Kidney epithelial cell (primary cell): ENCODE data around the gene CRKL. TPM values are rescaled to one million over a fixed set of nuclear protein-coding genes. Genes with fewer than 3 reads are reported as not detected.
"Not testable (repeated sequence)": the region's sequence is repeated elsewhere in the genome, so short reads cannot be mapped to it uniquely, and the experiment has no call there.

Experiments
- DNase-seq: peaks from one replicate; pipeline ENCODE4 v3.0.0-alpha.2; 2010; ENCODE audit warnings: low read depth
- H3K27me3 ChIP-seq: 2 replicates; pipeline ENCODE4 v1.6.0; 2011; ENCODE audit warnings: low read length; ENCODE audit not compliant: control insufficient read depth, insufficient read depth
- H3K36me3 ChIP-seq: 2 replicates; pipeline ENCODE4 v1.5.1; 2011; ENCODE audit warnings: low read length; ENCODE audit not compliant: control insufficient read depth, insufficient read depth
- H3K4me3 ChIP-seq: 2 replicates; pipeline ENCODE4 v1.5.1; 2011; ENCODE audit warnings: low read depth, mild to moderate bottlenecking, control low read depth, low read length
- CTCF ChIP-seq: IDR thresholded peaks from 2 replicates; pipeline ENCODE4 v1.5.1; 2011; ENCODE audit warnings: mild to moderate bottlenecking, moderate library complexity, low read length, control low read depth, inconsistent platforms; ENCODE audit not compliant: insufficient read depth, poor library complexity, severe bottlenecking
- total RNA-seq: library from RNA; depleted of rRNA; stranded (reverse); fragments of >200 nt; gene quantifications from 2 replicates; pipeline ENCODE4 v1.2.3, GENCODE V29; 2015

Gene CRKL
- total RNA-seq, 1 donor from 2014 or later = 47.7 TPM

DNA sequence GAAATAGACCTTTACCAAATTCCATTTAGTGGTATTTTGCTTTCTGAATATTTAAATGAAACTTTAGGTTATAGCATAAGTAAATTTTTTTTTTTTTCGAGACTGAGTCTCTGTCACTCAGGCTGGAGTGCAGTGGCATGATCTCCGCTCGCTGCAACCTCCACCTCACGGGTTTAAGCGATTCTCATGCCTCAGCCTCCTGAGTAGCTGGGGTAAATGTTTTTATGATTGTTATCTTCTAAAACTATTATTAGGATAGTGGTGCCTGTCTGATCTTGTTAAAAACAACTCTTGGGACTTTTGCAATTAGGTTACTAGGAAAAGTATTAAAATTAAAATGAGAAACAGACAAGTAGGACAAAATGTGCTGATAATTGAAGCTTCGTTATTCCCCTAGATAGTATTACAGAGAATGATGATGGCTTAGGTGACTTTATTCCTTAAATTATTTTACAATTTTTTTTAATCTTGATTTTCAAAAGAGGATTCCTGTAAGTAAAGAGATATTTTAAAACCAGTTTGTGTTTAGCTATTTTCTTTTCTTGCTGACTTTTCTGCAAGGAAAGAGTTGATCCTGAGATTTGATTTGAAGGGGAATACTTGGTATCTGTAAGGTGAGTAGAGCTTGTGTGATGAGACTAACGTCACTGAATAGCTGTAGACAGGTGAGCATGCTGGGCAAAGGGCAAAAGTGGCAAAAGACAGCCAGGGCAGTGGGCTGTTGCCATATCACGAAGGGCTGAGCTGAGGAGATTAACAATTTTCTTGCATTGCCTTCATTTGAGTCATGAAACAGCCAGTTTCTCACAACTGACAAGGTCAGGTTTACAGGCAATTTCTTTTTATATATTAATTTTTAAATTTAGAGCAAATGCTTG is 20.8 kb downstream of the CRKL start:
- H3K27me3 ChIP-seq = no peaks in the 10 kb centered on the region
- DNase-seq = no peak
- H3K4me3 ChIP-seq = no peak overlapping the region
- no peak for TF ChIP-seq CTCF
- peaks cover 1% of the 10 kb centered on the region for H3K36me3 ChIP-seq

- not testable (repeated sequence) for DNase-seq, H3K36me3 ChIP-seq, H3K27me3 ChIP-seq, H3K4me3 ChIP-seq
These were observed 22.4 kb downstream of the CRKL start for GRCh38 chr22:20939457-20940185.

- no peak for DNase-seq
- Histone ChIP-seq H3K27me3 (no peaks in the 10 kb centered on the region), H3K4me3 (no peak overlapping the region), H3K36me3 (peaks cover 1% of the 10 kb centered on the region)
- no peak for TF ChIP-seq CTCF
These were observed 23.0 kb downstream of the CRKL start for GRCh38 chr22:20940186-20940651.

- Histone ChIP-seq H3K36me3 (peaks cover 1% of the 10 kb centered on the region), H3K4me3 (no peak overlapping the region), H3K27me3 (no peaks in the 10 kb centered on the region)
- no peak for TF ChIP-seq CTCF
- DNase-seq = no peak
These were observed 23.7 kb downstream of the CRKL start for GRCh38 chr22:20940904-20941385.

GRCh38 chr22:20942203-20942902 is 25.1 kb downstream of the CRKL start:
- not testable (repeated sequence) for H3K36me3 ChIP-seq, H3K4me3 ChIP-seq, DNase-seq, H3K27me3 ChIP-seq

DNA sequence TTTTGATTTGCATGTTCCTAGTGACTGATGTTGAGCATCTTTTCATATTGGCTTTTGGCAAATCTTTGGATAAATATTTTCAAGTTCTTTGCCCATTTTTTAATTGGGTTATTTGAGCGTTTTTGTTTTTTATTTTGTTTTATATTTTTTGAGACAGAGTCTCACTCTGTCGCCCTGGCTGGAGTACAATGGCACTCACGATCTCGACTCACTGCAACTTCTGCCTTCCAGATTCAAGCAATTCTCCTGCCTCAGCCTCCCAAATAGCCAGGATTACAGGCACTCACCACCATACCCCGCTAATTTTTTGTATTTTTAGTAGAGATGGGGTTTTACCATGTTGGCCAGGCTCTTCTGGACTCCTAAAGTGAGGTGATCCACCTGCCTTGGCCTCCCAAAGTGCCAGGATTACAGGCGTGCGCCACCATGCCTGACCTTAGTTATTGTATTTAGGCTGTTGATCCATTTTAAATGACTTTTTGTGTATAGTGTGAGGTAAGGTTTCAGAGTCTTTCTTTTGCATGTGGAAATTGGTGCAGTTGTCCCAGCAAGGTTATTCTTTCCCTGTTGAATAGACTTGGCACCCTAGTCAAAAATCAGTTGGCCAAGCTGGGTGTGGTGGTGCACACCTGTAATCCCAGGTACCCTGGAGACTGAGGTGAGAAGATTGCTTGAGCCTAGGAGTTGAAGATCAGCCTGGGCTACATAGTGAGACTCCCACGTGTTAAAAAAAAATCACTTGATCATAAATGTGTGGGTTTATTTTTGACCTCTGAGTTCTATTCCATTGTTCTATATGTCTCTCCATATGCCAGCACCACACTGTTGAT is 26.1 kb downstream of the CRKL start:
- TF ChIP-seq CTCF = no peak
- DNase-seq = no peak
- no peak overlapping the region for H3K4me3 ChIP-seq
- no peaks in the 10 kb centered on the region for H3K27me3 ChIP-seq
- peaks cover under 1% of the 10 kb centered on the region for H3K36me3 ChIP-seq
